ENCODE data around the gene C11orf91.

The C11orf91 gene

DNA sequence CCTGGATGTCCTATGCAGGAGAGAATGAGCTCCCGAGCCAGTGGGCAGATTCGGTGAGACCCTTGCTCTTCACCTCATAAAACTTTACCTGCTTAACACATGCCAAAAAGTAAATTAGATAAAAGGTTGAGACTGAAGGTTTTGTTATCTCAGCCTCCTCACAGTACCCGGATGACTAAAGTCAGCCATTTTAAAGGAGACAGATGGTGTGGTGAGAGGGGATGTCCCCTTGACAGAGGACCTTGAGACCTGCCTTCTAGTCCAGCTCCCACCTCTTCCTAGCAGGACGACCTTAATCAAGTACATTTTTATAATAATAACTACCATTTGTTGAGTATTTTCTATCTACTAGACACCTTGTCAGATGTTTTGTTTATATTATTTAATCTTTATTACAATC lies 39.7 kb downstream of the C11orf91 start:
- H3K4me3 Mint-ChIP-seq: no peak overlapping the region
- no peak overlapping the region for H3K27ac Mint-ChIP-seq
- no peaks in the 10 kb centered on the region for H3K4me1 Mint-ChIP-seq (ENCODE audit: low read depth)
- H3K36me3 Mint-ChIP-seq (ENCODE audit: low read depth): no peaks in the 10 kb centered on the region
- peaks cover 4% of the 10 kb centered on the region for H3K27me3 Mint-ChIP-seq (ENCODE audit: low read depth)
- no peaks in the 10 kb centered on the region for H3K9me3 Mint-ChIP-seq

DNA sequence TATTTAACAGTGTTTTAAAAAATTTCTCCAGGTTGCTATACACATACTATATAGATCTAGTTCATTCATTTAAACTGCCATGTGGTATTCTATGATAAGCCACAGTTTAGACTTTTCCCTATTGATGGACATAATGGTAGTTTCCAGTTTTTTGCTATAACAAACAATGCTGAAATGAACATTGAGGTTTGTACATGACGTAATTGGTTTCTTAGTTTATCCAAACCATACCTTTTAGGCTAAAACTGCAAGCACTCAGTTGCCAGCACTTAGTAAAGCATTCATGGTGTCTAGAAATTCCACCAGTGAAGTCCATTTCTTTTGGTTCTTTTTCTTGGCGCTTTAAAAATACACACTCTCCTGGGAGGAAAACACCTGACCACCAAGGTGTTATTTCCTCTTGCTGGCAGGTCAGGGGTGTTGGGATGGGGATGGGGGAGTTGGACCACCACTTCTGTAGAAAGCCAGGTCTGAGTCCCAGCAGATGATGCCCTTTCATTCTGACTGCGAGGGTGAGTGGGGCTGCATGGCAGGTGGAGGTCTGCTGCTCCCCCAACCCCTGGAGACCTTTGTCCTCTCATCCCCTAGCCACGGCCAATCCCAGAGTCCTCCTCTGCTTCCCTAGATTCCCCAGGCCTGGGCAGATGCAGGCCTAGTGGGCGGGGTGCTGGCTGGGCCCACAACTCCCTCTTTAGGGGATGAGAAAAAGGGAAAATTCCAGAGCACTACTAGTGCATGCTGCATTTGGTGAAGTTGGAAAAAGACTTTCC lies 41.1 kb downstream of the C11orf91 start:
- peaks cover 4% of the 10 kb centered on the region for H3K27me3 Mint-ChIP-seq (ENCODE audit: low read depth)
- H3K4me1 Mint-ChIP-seq (ENCODE audit: low read depth): no peaks in the 10 kb centered on the region
- H3K36me3 Mint-ChIP-seq (ENCODE audit: low read depth): no peaks in the 10 kb centered on the region
- H3K4me3 Mint-ChIP-seq: no peak overlapping the region
- H3K9me3 Mint-ChIP-seq: no peaks in the 10 kb centered on the region
- no peak overlapping the region for H3K27ac Mint-ChIP-seq

DNA sequence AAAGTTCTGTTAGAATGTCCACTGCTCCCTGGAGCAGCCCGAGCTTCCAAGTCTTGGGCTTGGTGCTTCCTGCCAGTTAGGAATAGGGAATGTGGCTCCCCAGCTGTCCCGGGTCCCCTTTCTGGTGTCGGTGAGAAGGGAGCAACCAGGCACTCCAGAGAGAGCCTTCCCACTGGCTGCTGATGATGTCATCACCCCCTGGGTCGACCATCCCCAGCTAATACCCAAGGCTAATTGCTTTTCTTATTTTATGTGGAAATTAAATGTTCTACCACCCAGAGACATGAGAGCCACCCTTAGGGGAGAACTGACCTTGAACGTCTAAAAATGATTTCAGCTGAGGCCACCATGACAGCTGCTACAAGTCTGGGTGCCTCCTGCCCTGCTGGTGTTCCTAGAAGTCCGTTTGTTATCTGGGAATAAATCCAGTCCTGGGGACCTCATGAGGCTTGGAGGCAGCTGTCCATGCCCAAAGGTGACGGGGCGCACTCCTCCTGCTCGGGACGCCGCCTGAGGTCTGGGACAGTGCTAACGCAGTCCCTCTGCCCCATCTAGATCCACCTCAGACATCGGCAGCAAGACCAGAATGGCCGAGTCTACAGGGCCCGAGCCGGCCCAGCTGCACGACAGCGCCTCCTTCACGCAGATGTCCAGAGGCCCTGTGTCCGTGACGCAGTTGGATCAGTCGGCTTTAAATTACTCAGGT lies 42.3 kb downstream of the C11orf91 start:
- Mint-ChIP-seq H3K4me3 (no peak overlapping the region), H3K27me3 (ENCODE audit: low read depth) (peaks cover 12% of the 10 kb centered on the region), H3K36me3 (ENCODE audit: low read depth) (no peaks in the 10 kb centered on the region), H3K9me3 (no peaks in the 10 kb centered on the region), H3K27ac (no peak overlapping the region), H3K4me1 (ENCODE audit: low read depth) (no peaks in the 10 kb centered on the region)

DNA sequence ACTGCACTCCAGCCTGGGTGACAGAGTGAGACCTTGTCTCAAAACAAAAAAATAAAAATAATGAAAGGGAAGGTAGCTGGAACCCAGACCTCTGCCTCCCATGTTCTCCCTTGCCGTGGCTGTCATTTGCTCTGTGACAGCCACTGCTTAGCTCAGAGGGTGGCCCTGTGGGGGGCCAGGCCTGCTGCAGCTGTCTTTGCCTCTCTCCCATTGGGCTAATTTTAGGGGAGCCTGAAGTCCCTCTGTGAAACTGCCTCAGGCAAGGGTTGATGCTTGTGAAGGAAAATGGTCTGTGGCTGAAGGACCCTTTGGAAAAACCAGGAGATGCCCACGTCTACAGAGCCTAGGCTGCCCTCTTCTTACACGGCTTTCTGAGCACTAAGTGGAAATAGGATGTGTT lies 42.9 kb downstream of the C11orf91 start:
- Mint-ChIP-seq H3K9me3 (no peaks in the 10 kb centered on the region), H3K4me1 (ENCODE audit: low read depth) (no peaks in the 10 kb centered on the region), H3K4me3 (no peak overlapping the region), H3K36me3 (ENCODE audit: low read depth) (no peaks in the 10 kb centered on the region), H3K27ac (no peak overlapping the region), H3K27me3 (ENCODE audit: low read depth) (peaks cover 13% of the 10 kb centered on the region)

DNA sequence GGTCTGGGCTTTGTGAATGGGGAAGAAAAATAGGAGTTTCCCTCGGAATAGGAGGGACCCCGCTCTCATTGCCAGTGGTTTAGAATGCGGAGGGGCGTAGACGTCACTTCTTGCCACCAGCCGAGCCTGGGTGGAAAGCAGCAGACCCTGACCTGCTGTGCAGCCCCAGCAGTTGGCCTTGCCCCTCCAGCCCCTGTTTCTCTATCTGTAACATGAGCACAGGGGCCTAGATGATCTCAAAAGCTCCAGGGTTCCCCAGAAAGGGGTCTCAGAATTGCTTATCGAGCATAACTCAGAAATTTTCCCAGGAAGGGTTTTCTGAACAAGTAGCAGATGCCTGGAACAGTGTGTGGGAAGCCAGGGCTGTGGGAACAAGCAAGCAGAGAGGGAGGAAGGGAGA lies 43.9 kb downstream of the C11orf91 start:
- Mint-ChIP-seq H3K4me1 (ENCODE audit: low read depth) (no peaks in the 10 kb centered on the region), H3K9me3 (no peaks in the 10 kb centered on the region), H3K27me3 (ENCODE audit: low read depth) (peaks cover 9% of the 10 kb centered on the region), H3K36me3 (ENCODE audit: low read depth) (no peaks in the 10 kb centered on the region), H3K27ac (no peak overlapping the region), H3K4me3 (no peak overlapping the region)

DNA sequence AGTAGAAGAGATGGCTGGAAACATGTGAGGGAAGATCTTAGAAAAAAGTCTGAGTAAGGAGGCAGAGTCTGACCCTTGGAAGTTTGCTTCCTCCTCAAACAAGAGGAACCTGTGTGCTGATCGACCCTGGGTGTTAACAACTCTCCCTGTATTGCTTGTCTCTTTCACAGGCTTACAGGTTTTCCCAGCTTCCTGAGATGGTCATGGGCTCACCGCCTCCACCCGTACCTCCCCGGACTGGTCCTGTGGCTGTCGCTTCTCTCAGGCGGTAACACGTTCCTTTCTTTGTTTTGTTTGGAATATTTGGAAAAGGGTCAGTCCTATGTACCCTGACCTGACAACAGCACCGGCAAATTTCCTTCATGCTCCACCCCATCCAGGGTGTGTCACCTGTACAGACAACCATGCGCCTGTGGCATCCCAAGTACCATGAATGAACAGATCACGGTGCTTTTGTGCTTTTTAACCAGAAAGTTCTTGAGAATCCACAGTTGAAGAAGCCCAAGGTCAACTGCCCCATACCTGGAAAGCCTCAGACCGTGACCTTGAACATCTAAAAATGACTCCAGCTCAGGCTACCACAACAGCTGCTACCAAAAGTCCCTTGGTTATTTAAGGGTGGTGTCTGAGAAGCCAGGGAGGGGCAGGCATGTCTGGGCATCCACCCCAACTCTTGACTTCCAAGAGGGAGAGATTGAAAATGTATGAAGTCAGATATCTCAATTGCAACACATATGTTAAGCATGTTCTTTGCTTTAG lies 44.6 kb downstream of the C11orf91 start:
- H3K4me1 Mint-ChIP-seq (ENCODE audit: low read depth): no peaks in the 10 kb centered on the region
- no peaks in the 10 kb centered on the region for H3K9me3 Mint-ChIP-seq
- H3K4me3 Mint-ChIP-seq: no peak overlapping the region
- peaks cover 9% of the 10 kb centered on the region for H3K27me3 Mint-ChIP-seq (ENCODE audit: low read depth)
- no peaks in the 10 kb centered on the region for H3K36me3 Mint-ChIP-seq (ENCODE audit: low read depth)
- H3K27ac Mint-ChIP-seq: no peak overlapping the region

DNA sequence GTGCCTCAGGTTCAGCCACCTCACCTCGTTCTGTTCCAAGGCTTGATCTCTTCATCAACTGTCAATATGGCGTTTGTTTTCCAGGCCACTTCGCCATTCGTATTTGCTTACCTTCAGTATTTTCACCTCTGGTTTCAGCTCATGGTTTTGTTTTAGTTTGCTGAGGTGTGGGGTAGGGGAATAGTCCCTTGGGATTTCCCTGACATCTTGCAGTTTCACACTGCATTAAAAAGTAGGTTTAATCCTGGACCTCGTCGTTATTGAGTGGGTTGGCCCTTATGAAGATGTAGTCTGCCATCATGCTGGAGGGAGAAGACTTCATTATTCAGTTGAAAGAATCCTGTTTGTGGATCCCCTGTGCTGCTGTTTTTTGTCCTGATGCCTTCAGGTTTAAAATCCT lies 46.0 kb downstream of the C11orf91 start:
- peaks cover 16% of the 10 kb centered on the region for H3K27me3 Mint-ChIP-seq (ENCODE audit: low read depth)
- no peaks in the 10 kb centered on the region for H3K36me3 Mint-ChIP-seq (ENCODE audit: low read depth)
- no peaks in the 10 kb centered on the region for H3K9me3 Mint-ChIP-seq
- H3K4me3 Mint-ChIP-seq: no peak overlapping the region
- no peak overlapping the region for H3K27ac Mint-ChIP-seq
- H3K4me1 Mint-ChIP-seq (ENCODE audit: low read depth): no peaks in the 10 kb centered on the region

DNA sequence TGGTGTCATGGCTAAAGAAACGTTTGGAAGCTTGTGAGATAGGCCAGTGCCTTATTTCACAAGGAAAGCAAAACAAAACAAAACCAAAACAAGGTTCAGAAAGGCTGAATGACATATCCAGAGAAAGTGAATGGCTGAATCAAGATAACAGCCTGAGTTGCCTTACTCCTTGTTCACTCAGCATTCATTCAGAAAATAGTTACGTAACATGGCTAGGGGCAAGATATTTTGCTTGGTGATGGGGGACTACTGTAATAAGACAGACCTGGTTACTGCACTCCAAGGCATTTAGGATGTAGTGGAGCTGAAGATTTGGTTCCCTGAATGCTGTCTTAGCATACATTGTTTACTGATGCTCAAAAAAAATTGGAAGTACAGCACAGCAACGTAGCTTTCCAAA lies 47.7 kb downstream of the C11orf91 start:
- Mint-ChIP-seq H3K36me3 (ENCODE audit: low read depth) (no peaks in the 10 kb centered on the region), H3K4me1 (ENCODE audit: low read depth) (no peaks in the 10 kb centered on the region), H3K27ac (no peak overlapping the region), H3K27me3 (ENCODE audit: low read depth) (peaks cover 16% of the 10 kb centered on the region), H3K9me3 (no peaks in the 10 kb centered on the region), H3K4me3 (no peak overlapping the region)

DNA sequence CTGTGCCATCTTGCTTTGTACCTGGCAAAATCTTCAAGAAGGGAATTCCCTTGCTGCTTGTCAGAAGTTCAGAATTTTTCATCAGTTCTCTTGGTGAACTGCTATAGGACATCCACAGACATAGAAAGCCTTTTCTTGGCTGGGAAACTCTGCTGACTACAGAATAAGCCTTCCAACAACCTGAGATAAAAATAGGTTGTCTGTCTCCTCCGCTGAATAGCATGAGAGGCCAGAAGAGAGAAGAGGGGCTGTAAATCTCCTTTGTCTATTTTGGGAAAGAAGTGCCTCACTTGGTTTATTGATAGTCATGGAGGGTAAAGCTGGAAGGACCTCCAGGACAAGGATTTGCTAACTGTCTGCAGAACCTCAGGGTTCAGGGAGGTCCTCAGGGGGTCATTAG lies 48.2 kb downstream of the C11orf91 start:
- Mint-ChIP-seq H3K9me3 (no peaks in the 10 kb centered on the region), H3K27ac (no peak overlapping the region), H3K4me1 (ENCODE audit: low read depth) (no peaks in the 10 kb centered on the region)

DNA sequence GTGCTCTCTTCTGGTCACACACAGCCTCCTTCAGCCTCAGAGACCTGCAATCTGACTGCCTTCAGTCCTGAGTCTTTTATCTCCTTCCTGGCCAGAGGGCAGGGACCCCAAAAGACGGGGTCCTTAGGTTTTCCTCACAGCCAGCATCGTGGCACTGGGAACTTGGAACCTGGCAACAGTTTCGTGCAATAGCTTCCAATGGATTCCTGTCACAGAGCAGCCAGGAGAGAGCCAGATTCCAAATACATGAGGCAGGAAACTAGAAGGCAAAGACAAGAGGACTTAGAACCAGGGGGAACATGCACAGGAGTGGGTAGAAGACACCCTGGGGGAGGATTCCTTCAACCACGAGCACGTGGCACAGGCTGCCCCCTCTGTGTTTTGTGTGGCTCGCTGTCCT lies 48.6 kb downstream of the C11orf91 start:
- H3K36me3 Mint-ChIP-seq (ENCODE audit: low read depth): no peaks in the 10 kb centered on the region
- H3K4me3 Mint-ChIP-seq: no peak overlapping the region
- peaks cover 16% of the 10 kb centered on the region for H3K27me3 Mint-ChIP-seq (ENCODE audit: low read depth)
- no peak overlapping the region for H3K27ac Mint-ChIP-seq
- no peaks in the 10 kb centered on the region for H3K9me3 Mint-ChIP-seq
- no peaks in the 10 kb centered on the region for H3K4me1 Mint-ChIP-seq (ENCODE audit: low read depth)

More for the DNA sequence above, 48.2 kb downstream of the C11orf91 start:
- Mint-ChIP-seq H3K4me3 (no peak overlapping the region), H3K27me3 (ENCODE audit: low read depth) (peaks cover 16% of the 10 kb centered on the region), H3K36me3 (ENCODE audit: low read depth) (no peaks in the 10 kb centered on the region)

DNA sequence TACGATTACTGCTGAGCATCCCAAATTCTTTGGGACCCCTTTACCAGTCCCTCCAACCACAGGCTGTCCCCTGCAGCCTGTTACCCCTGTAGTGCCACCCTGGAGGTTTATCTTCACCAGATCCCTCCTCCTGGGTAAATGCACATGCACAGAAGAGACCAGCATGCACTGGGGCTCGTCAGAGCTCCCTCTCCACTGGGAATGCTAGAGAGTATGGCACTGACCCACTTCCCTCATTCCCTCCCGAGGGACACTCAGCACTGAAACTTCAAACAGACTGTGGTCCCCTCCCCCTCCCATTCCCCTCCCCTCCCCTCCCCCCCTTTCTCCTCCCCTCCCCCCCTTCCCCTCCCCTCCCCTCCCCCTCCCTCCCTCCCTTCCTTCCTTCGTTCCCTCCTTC lies 49.1 kb downstream of the C11orf91 start:
- peaks cover 16% of the 10 kb centered on the region for H3K27me3 Mint-ChIP-seq (ENCODE audit: low read depth)
- H3K9me3 Mint-ChIP-seq: no peaks in the 10 kb centered on the region
- no peak overlapping the region for H3K4me3 Mint-ChIP-seq
- no peaks in the 10 kb centered on the region for H3K4me1 Mint-ChIP-seq (ENCODE audit: low read depth)
- no peak overlapping the region for H3K27ac Mint-ChIP-seq
- no peaks in the 10 kb centered on the region for H3K36me3 Mint-ChIP-seq (ENCODE audit: low read depth)

DNA sequence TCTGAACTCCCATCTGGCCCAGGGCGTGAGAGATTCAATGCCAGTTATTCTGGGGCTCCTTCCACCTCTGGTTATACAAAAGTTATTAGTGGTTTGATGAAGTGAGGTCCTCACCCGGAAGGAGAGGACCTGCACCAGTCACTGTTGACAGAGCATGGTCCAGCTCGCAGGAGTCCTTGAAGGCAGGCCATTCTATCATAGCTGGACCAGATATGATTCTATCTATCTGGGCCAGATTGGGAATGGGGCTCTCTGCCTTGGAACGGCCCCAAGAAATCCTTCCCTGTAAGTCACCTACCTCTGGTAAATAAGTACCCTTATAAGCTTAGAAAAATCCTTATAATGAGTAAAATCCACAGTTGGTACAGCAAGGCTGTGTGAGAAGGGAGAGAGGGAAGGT lies 50.7 kb downstream of the C11orf91 start:
- no peaks in the 10 kb centered on the region for H3K9me3 Mint-ChIP-seq
- H3K27ac Mint-ChIP-seq: no peak overlapping the region
- H3K4me1 Mint-ChIP-seq (ENCODE audit: low read depth): no peaks in the 10 kb centered on the region
- H3K27me3 Mint-ChIP-seq (ENCODE audit: low read depth): peaks cover 16% of the 10 kb centered on the region
- no peaks in the 10 kb centered on the region for H3K36me3 Mint-ChIP-seq (ENCODE audit: low read depth)
- H3K4me3 Mint-ChIP-seq: no peak overlapping the region

Measured in T-helper 1 cell treated with Interleukin-12 subunit alpha and Interleukin-12 subunit beta and Interleukin-4 antibody, amounts not matched to agents 30 μg/mL and 1 μg/mL, for 36 hours (primary cell).